ENCODE results near the gene AREL1.

The AREL1 gene

GRCh38 chr14:74630881-74631690 is 81.8 kb downstream of the AREL1 start:
- Histone ChIP-seq H3K4me3 (ENCODE audit: low read depth in 1 of 2, low read length in 2 of 2) (no peak overlapping the region), H3K9me3 (ENCODE audit: low read length) (no peaks in the 10 kb centered on the region), H3K27me3 (ENCODE audit: control insufficient read depth in 1 of 2, insufficient read depth in 2 of 2, low read length in 2 of 2) (no peaks in the 10 kb centered on the region), H3K27ac (ENCODE audit: low read depth, low read length) (no peak overlapping the region), H3K9ac (ENCODE audit: low read length) (no peak overlapping the region), H3K36me3 (ENCODE audit: insufficient read depth, low read length) (no peaks in the 10 kb centered on the region), H3K4me1 (ENCODE audit: insufficient read depth, low read length) (no peaks in the 10 kb centered on the region)

GRCh38 chr14:74628418-74628817 is 84.5 kb downstream of the AREL1 start:
- H3K4me3 ChIP-seq (ENCODE audit: low read depth in 1 of 2, low read length in 2 of 2): no peak overlapping the region
- H3K9ac ChIP-seq (ENCODE audit: low read length): no peak overlapping the region
- H3K36me3 ChIP-seq (ENCODE audit: insufficient read depth, low read length): no peaks in the 10 kb centered on the region
- H3K4me1 ChIP-seq (ENCODE audit: insufficient read depth, low read length): no peaks in the 10 kb centered on the region
- H3K27ac ChIP-seq (ENCODE audit: low read depth, low read length): no peak overlapping the region
- H3K27me3 ChIP-seq (ENCODE audit: control insufficient read depth in 1 of 2, insufficient read depth in 2 of 2, low read length in 2 of 2): no peaks in the 10 kb centered on the region
- H3K9me3 ChIP-seq (ENCODE audit: low read length): no peaks in the 10 kb centered on the region

- H3K27ac ChIP-seq (ENCODE audit: low read depth, low read length): no peak overlapping the region
- H3K9ac ChIP-seq (ENCODE audit: low read length): no peak overlapping the region
- no peak overlapping the region for H3K4me3 ChIP-seq (ENCODE audit: low read depth in 1 of 2, low read length in 2 of 2)
- H3K27me3 ChIP-seq (ENCODE audit: control insufficient read depth in 1 of 2, insufficient read depth in 2 of 2, low read length in 2 of 2): no peaks in the 10 kb centered on the region
- no peaks in the 10 kb centered on the region for H3K36me3 ChIP-seq (ENCODE audit: insufficient read depth, low read length)
- H3K4me1 ChIP-seq (ENCODE audit: insufficient read depth, low read length): no peaks in the 10 kb centered on the region
- H3K9me3 ChIP-seq (ENCODE audit: low read length): no peaks in the 10 kb centered on the region
Measured at GRCh38 chr14:74627076-74627475, 85.8 kb downstream of the AREL1 start.

- Histone ChIP-seq H3K9me3 (ENCODE audit: low read length) (no peaks in the 10 kb centered on the region), H3K4me1 (ENCODE audit: insufficient read depth, low read length) (peaks cover 8% of the 10 kb centered on the region), H3K9ac (ENCODE audit: low read length) (no peak overlapping the region), H3K36me3 (ENCODE audit: insufficient read depth, low read length) (no peaks in the 10 kb centered on the region), H3K4me3 (ENCODE audit: low read depth in 1 of 2, low read length in 2 of 2) (no peak overlapping the region), H3K27me3 (ENCODE audit: control insufficient read depth in 1 of 2, insufficient read depth in 2 of 2, low read length in 2 of 2) (no peaks in the 10 kb centered on the region), H3K27ac (ENCODE audit: low read depth, low read length) (no peak overlapping the region)
Measured at GRCh38 chr14:74622257-74622656, 90.6 kb downstream of the AREL1 start.

GRCh38 chr14:74621556-74621955 is 91.3 kb downstream of the AREL1 start:
- Histone ChIP-seq H3K4me1 (ENCODE audit: insufficient read depth, low read length) (peaks cover 8% of the 10 kb centered on the region), H3K27ac (ENCODE audit: low read depth, low read length) (no peak overlapping the region), H3K9me3 (ENCODE audit: low read length) (no peaks in the 10 kb centered on the region), H3K9ac (ENCODE audit: low read length) (no peak overlapping the region), H3K27me3 (ENCODE audit: control insufficient read depth in 1 of 2, insufficient read depth in 2 of 2, low read length in 2 of 2) (no peaks in the 10 kb centered on the region), H3K4me3 (ENCODE audit: low read depth in 1 of 2, low read length in 2 of 2) (no peak overlapping the region), H3K36me3 (ENCODE audit: insufficient read depth, low read length) (no peaks in the 10 kb centered on the region)

GRCh38 chr14:74620923-74621322 is 92.0 kb downstream of the AREL1 start:
- Histone ChIP-seq H3K27me3 (ENCODE audit: control insufficient read depth in 1 of 2, insufficient read depth in 2 of 2, low read length in 2 of 2) (no peaks in the 10 kb centered on the region), H3K4me1 (ENCODE audit: insufficient read depth, low read length) (peaks cover 8% of the 10 kb centered on the region), H3K9me3 (ENCODE audit: low read length) (no peaks in the 10 kb centered on the region), H3K4me3 (ENCODE audit: low read depth in 1 of 2, low read length in 2 of 2) (no peak overlapping the region), H3K9ac (ENCODE audit: low read length) (no peak overlapping the region), H3K36me3 (ENCODE audit: insufficient read depth, low read length) (no peaks in the 10 kb centered on the region), H3K27ac (ENCODE audit: low read depth, low read length) (no peak overlapping the region)

- Histone ChIP-seq H3K4me3 (ENCODE audit: low read depth in 1 of 2, low read length in 2 of 2) (no peak overlapping the region), H3K27me3 (ENCODE audit: control insufficient read depth in 1 of 2, insufficient read depth in 2 of 2, low read length in 2 of 2) (peaks cover 0 to 3% of the 10 kb centered on the region in 2 donors), H3K4me1 (ENCODE audit: insufficient read depth, low read length) (peaks cover 8% of the 10 kb centered on the region), H3K9ac (ENCODE audit: low read length) (no peak overlapping the region), H3K36me3 (ENCODE audit: insufficient read depth, low read length) (no peaks in the 10 kb centered on the region), H3K27ac (ENCODE audit: low read depth, low read length) (no peak overlapping the region), H3K9me3 (ENCODE audit: low read length) (no peaks in the 10 kb centered on the region)
Measured at GRCh38 chr14:74620497-74620921, 92.4 kb downstream of the AREL1 start.

- Histone ChIP-seq H3K9ac (ENCODE audit: low read length) (no peak overlapping the region), H3K4me3 (ENCODE audit: low read depth in 1 of 2, low read length in 2 of 2) (no peak overlapping the region), H3K4me1 (ENCODE audit: insufficient read depth, low read length) (peaks cover 8% of the 10 kb centered on the region), H3K9me3 (ENCODE audit: low read length) (no peaks in the 10 kb centered on the region), H3K36me3 (ENCODE audit: insufficient read depth, low read length) (no peaks in the 10 kb centered on the region), H3K27ac (ENCODE audit: low read depth, low read length) (no peak overlapping the region), H3K27me3 (ENCODE audit: control insufficient read depth in 1 of 2, insufficient read depth in 2 of 2, low read length in 2 of 2) (peaks cover 0 to 6% of the 10 kb centered on the region in 2 donors)
Measured at GRCh38 chr14:74619672-74620131, 93.2 kb downstream of the AREL1 start.

GRCh38 chr14:74618078-74618952 is 94.6 kb downstream of the AREL1 start:
- no peaks in the 10 kb centered on the region for H3K9me3 ChIP-seq (ENCODE audit: low read length)
- peaks cover 8% of the 10 kb centered on the region for H3K4me1 ChIP-seq (ENCODE audit: insufficient read depth, low read length)
- H3K9ac ChIP-seq (ENCODE audit: low read length): no peak overlapping the region
- H3K4me3 ChIP-seq (ENCODE audit: low read depth in 1 of 2, low read length in 2 of 2): no peak overlapping the region
- no peak overlapping the region for H3K27ac ChIP-seq (ENCODE audit: low read depth, low read length)
- peaks cover 0 to 10% of the 10 kb centered on the region in 2 donors for H3K27me3 ChIP-seq (ENCODE audit: control insufficient read depth in 1 of 2, insufficient read depth in 2 of 2, low read length in 2 of 2)
- H3K36me3 ChIP-seq (ENCODE audit: insufficient read depth, low read length): no peaks in the 10 kb centered on the region

GRCh38 chr14:74616996-74617700 is 95.7 kb downstream of the AREL1 start:
- H3K36me3 ChIP-seq (ENCODE audit: insufficient read depth, low read length): no peaks in the 10 kb centered on the region
- peaks cover 0 to 13% of the 10 kb centered on the region in 2 donors for H3K27me3 ChIP-seq (ENCODE audit: control insufficient read depth in 1 of 2, insufficient read depth in 2 of 2, low read length in 2 of 2)
- H3K4me3 ChIP-seq (ENCODE audit: low read depth in 1 of 2, low read length in 2 of 2): no peak overlapping the region
- no peak overlapping the region for H3K9ac ChIP-seq (ENCODE audit: low read length)
- H3K27ac ChIP-seq (ENCODE audit: low read depth, low read length): no peak overlapping the region
- H3K4me1 ChIP-seq (ENCODE audit: insufficient read depth, low read length): peaks cover 8% of the 10 kb centered on the region
- no peaks in the 10 kb centered on the region for H3K9me3 ChIP-seq (ENCODE audit: low read length)

- Histone ChIP-seq H3K27me3 (ENCODE audit: control insufficient read depth in 1 of 2, insufficient read depth in 2 of 2, low read length in 2 of 2) (peaks cover 0 to 19% of the 10 kb centered on the region in 2 donors), H3K36me3 (ENCODE audit: insufficient read depth, low read length) (no peaks in the 10 kb centered on the region), H3K4me3 (ENCODE audit: low read depth in 1 of 2, low read length in 2 of 2) (no peak overlapping the region)
Measured at GRCh38 chr14:74616507-74616906, 96.4 kb downstream of the AREL1 start.

More at GRCh38 chr14:74616507-74616906, 96.4 kb downstream of the AREL1 start:
- H3K4me1 ChIP-seq (ENCODE audit: insufficient read depth, low read length): peaks cover 8% of the 10 kb centered on the region
- no peak overlapping the region for H3K9ac ChIP-seq (ENCODE audit: low read length)
- no peaks in the 10 kb centered on the region for H3K9me3 ChIP-seq (ENCODE audit: low read length)
- no peak overlapping the region for H3K27ac ChIP-seq (ENCODE audit: low read depth, low read length)

Data from muscle layer of colon (tissue), 2 donors.